Hepatocyte (in vitro differentiated cells): Measurements from ENCODE around the gene SLC29A3.

Experiments
- CTCF ChIP-seq: fragments of 200-600 bp; sonication (generic); IDR thresholded peaks from 2 replicates; pipeline ENCODE4 v1.5.1; 2016; ENCODE audit warnings: antibody characterized with exemption, mild to moderate bottlenecking; ENCODE audit not compliant: poor library complexity
- EZH2phosphoT487 ChIP-seq: fragments of 200-600 bp; sonication (generic); IDR thresholded peaks from one replicate; pipeline ENCODE4 v1.6.1; 2018; ENCODE audit warnings: antibody characterized with exemption, mild to moderate bottlenecking, low read depth, moderate library complexity; ENCODE audit not compliant: unreplicated experiment, severe bottlenecking

GRCh38 chr10:71380841-71381240, 61.8 kb downstream of the SLC29A3 start:
- no peak for TF ChIP-seq CTCF
- TF ChIP-seq EZH2phosphoT487: no peak
